Tibial nerve (tissue), 4 donors: ENCODE measurements around the gene ACY1. TPM values are rescaled to one million over a fixed set of nuclear protein-coding genes. Genes with fewer than 3 reads are reported as not detected.
A peak's percentile ranks its signal among the peaks of the same experiment; 100 is the strongest.

Experiments
- DNase-seq, 2 donors: peaks; one replicate each; pipeline ENCODE4 v3.0.0-alpha.2; 2019; ENCODE audit warnings: low spot score in 2 of 2
- H3K27ac ChIP-seq, 4 donors: fragments of 200-600 bp; sonication (generic) in 3 of 4; one replicate each; pipeline ENCODE4 v1.5.1; 2017 to 2019; ENCODE audit warnings: mild to moderate bottlenecking in 1 of 4
- H3K27me3 ChIP-seq, 2 donors: fragments of 200-600 bp; sonication (generic) in 1 of 2; one replicate each; pipeline versions ENCODE4 v1.5.1 to v1.6.0; 2017 to 2019
- H3K36me3 ChIP-seq, 3 donors: fragments of 200-600 bp; sonication (generic); one replicate each; pipeline ENCODE4 v1.5.1; 2018 to 2019
- H3K4me1 ChIP-seq, 4 donors: fragments of 200-600 bp; sonication (generic) in 3 of 4; one replicate each; pipeline ENCODE4 v1.5.1; 2017 to 2019
- H3K4me3 ChIP-seq, 4 donors: fragments of 200-600 bp; sonication (generic) in 3 of 4; one replicate each; pipeline ENCODE4 v1.5.1; 2017 to 2019; ENCODE audit warnings: mild to moderate bottlenecking in 1 of 4, moderate library complexity in 1 of 4
- H3K9me3 ChIP-seq, 4 donors: fragments of 200-600 bp; sonication (generic) in 3 of 4; one replicate each; pipeline ENCODE4 v1.5.1; 2017 to 2019
- CTCF ChIP-seq, 5 experiments: fragments of 200-600 bp in 3 of 5; fragments of 450-650 bp in 2 of 5; sonication (generic) in 3 of 5; IDR thresholded peaks; one replicate each; pipeline ENCODE4 v1.5.1; 2016 to 2019; ENCODE audit warnings: antibody characterized with exemption in 5 of 5, mild to moderate bottlenecking in 3 of 5, moderate library complexity in 2 of 5
- EP300 ChIP-seq, 2 donors: sonication (generic); formaldehyde crosslinking; IDR thresholded peaks; one replicate each; pipeline ENCODE4 v1.6.1; 2017; ENCODE audit warnings: antibody characterized with exemption in 2 of 2, mild to moderate bottlenecking in 1 of 2
- POLR2A ChIP-seq, 2 donors: fragments of 450-650 bp; IDR thresholded peaks; one replicate each; pipeline ENCODE4 v1.6.1; 2017; ENCODE audit warnings: antibody characterized with exemption in 2 of 2, mild to moderate bottlenecking in 2 of 2, moderate library complexity in 2 of 2
- WGBS, 2 donors: methylation state at CpG; one replicate each; pipeline ENCODE4 v1.1.5; 2018; 5-methylcytosine and 5-hydroxymethylcytosine counted together
- total RNA-seq, 4 donors: library from RNA; depleted of rRNA; stranded (reverse); fragments of >200 nt; gene quantifications; one replicate each; pipeline ENCODE4 v1.1.0, GENCODE V29; 2016

Gene ACY1
- total RNA-seq, 4 donors from 2014 or later = 32.2 to 61.0 (median 45.6) TPM

- Histone ChIP-seq H3K27ac (peak overlapping the region in 2 of 4 donors; percentile 88 to 94), H3K27me3 (no peaks in the 10 kb centered on the region), H3K36me3 (no peaks in the 10 kb centered on the region), H3K9me3 (no peaks in the 10 kb centered on the region), H3K4me3 (no peak overlapping the region), H3K4me1 (peaks cover 0 to 76% (median 31%) of the 10 kb centered on the region in 4 donors)
- TF ChIP-seq CTCF (IDR thresholded peaks at IDR 0.05) (no peak), EP300 (IDR thresholded peaks at IDR 0.05) (no peak), POLR2A (IDR thresholded peaks at IDR 0.05) (no peak)
- WGBS, 2 donors = 82 to 88% methylated on average over 3 of the region's 3 CpGs
- no peak for DNase-seq
Measured at GRCh38 chr3:52023101-52023770, 39.9 kb downstream of the ACY1 start.

GRCh38 chr3:52023860-52024764, 40.8 kb downstream of the ACY1 start:
- 61 to 69% methylated on average over 7 to 8 of the region's 8 CpGs for WGBS, 2 donors
- Histone ChIP-seq H3K4me1 (peaks cover 0 to 78% (median 29%) of the 10 kb centered on the region in 4 donors), H3K36me3 (no peaks in the 10 kb centered on the region), H3K9me3 (no peaks in the 10 kb centered on the region), H3K27ac (peak overlapping the region in 2 of 4 donors; percentile 81 to 88), H3K4me3 (no peak overlapping the region), H3K27me3 (no peaks in the 10 kb centered on the region)
- no peak for TF ChIP-seq EP300 (IDR thresholded peaks at IDR 0.05)
- no peak for TF ChIP-seq POLR2A (IDR thresholded peaks at IDR 0.05)
- TF ChIP-seq CTCF (IDR thresholded peaks at IDR 0.05) = no peak
- DNase-seq = no peak

GRCh38 chr3:52024765-52025452, 41.6 kb downstream of the ACY1 start:
- Histone ChIP-seq H3K36me3 (no peaks in the 10 kb centered on the region), H3K9me3 (no peaks in the 10 kb centered on the region), H3K27ac (peak overlapping the region in 2 of 4 donors; percentile 45 to 88), H3K27me3 (no peaks in the 10 kb centered on the region), H3K4me3 (no peak overlapping the region), H3K4me1 (peaks cover 0 to 75% (median 32%) of the 10 kb centered on the region in 4 donors)
- TF ChIP-seq POLR2A (IDR thresholded peaks at IDR 0.05) = no peak
- no peak for TF ChIP-seq EP300 (IDR thresholded peaks at IDR 0.05)
- no peak for TF ChIP-seq CTCF (IDR thresholded peaks at IDR 0.05)
- 60 to 67% methylated on average over 6 of the region's 6 CpGs for WGBS, 2 donors
- no peak for DNase-seq

GRCh38 chr3:52025453-52025852, 42.1 kb downstream of the ACY1 start:
- TF ChIP-seq POLR2A (IDR thresholded peaks at IDR 0.05) (no peak), EP300 (IDR thresholded peaks at IDR 0.05) (no peak), CTCF (IDR thresholded peaks at IDR 0.05) (no peak)
- no peaks in the 10 kb centered on the region for H3K36me3 ChIP-seq
- WGBS, 2 donors = 73 to 86% methylated on average over 7 of the region's 7 CpGs
- DNase-seq = no peak
- no peaks in the 10 kb centered on the region for H3K27me3 ChIP-seq
- H3K27ac ChIP-seq = peak overlapping the region in 2 of 4 donors; percentile 41 to 45
- H3K4me3 ChIP-seq = no peak overlapping the region
- H3K4me1 ChIP-seq = peaks cover 0 to 69% (median 29%) of the 10 kb centered on the region in 4 donors
- no peaks in the 10 kb centered on the region for H3K9me3 ChIP-seq
